Measurements from ENCODE around the gene HYAL3. TPM values are rescaled to one million over a fixed set of nuclear protein-coding genes. Genes with fewer than 3 reads are reported as not detected.

The HYAL3 gene
- total and polyA plus RNA-seq, 2 of the 13 experiments (the other 11 are each of a cell fraction or from before 2014, with no cell fraction given), result 5.5 to 10.4 TPM

- TF ChIP-seq SALL2 (CRISPR knock-in tag; IDR thresholded peaks at IDR 0.05), result peak; percentile 59; the same call in 1 of the 2 replicates
- peak; percentile 81; the same call in 1 of the 2 replicates for TF ChIP-seq GMEB1 (CRISPR knock-in tag; IDR thresholded peaks at IDR 0.05; ENCODE audit: borderline replicate concordance)
- no peak for TF ChIP-seq SOX6 (IDR thresholded peaks at IDR 0.05)
- TF ChIP-seq SOX6 (CRISPR knock-in tag; IDR thresholded peaks at IDR 0.05), result peak; percentile 46; the same call in 1 of the 2 replicates
- TF ChIP-seq NPAS2 (CRISPR knock-in tag; IDR thresholded peaks at IDR 0.05; ENCODE audit: borderline replicate concordance), result no peak
- TF ChIP-seq BCL6 (CRISPR knock-in tag; IDR thresholded peaks at IDR 0.05), result no peak
- TF ChIP-seq ZNF225 (CRISPR knock-in tag; IDR thresholded peaks at IDR 0.05), result no peak
- peak; percentile 57; the same call in 1 of the 2 replicates for TF ChIP-seq TMF1 (CRISPR knock-in tag; IDR thresholded peaks at IDR 0.05; ENCODE audit: low read depth)
- no peak; a peak in 2 of 4 replicates for TF ChIP-seq KLF16 (CRISPR knock-in tag; IDR thresholded peaks at IDR 0.05)
- no peak; the same call in 1 of the 2 replicates for TF ChIP-seq CBX5 (CRISPR knock-in tag; IDR thresholded peaks at IDR 0.05; ENCODE audit: borderline replicate concordance)
- no peak for TF ChIP-seq ZFP62 (CRISPR knock-in tag; IDR thresholded peaks at IDR 0.05)
- TF ChIP-seq CSRNP1 (CRISPR knock-in tag; IDR thresholded peaks at IDR 0.05), result no peak
- TF ChIP-seq ZNF564 (CRISPR knock-in tag; IDR thresholded peaks at IDR 0.05), result peak; percentile 63; the same call in 1 of the 2 replicates
- TF ChIP-seq LBX2 (CRISPR knock-in tag; IDR thresholded peaks at IDR 0.05; ENCODE audit: borderline replicate concordance), result no peak
- peak; percentile 83; the same call in 1 of the 2 replicates for TF ChIP-seq ZNF34 (CRISPR knock-in tag; IDR thresholded peaks at IDR 0.05; ENCODE audit: borderline replicate concordance)
- no peak for TF ChIP-seq ETS1 (CRISPR knock-in tag; IDR thresholded peaks at IDR 0.05)
- no peak for TF ChIP-seq TGIF2 (CRISPR knock-in tag; IDR thresholded peaks at IDR 0.05)
- TF ChIP-seq TFAP4 (IDR thresholded peaks at IDR 0.05; ENCODE audit: borderline replicate concordance, low read depth), result peak; percentile 92
- TF ChIP-seq NFE2 (CRISPR knock-in tag; IDR thresholded peaks at IDR 0.05), result 0 out of 2 replicates have a peak, but pooled peaks have one; percentile 32
- no peak for TF ChIP-seq ZBTB33 (CRISPR knock-in tag; IDR thresholded peaks at IDR 0.05)
- TF ChIP-seq ELF4 (CRISPR knock-in tag; IDR thresholded peaks at IDR 0.05; ENCODE audit: borderline replicate concordance), result 0 out of 2 replicates have a peak, but pooled peaks have one; percentile 53
- TF ChIP-seq ZNF720 (CRISPR knock-in tag; IDR thresholded peaks at IDR 0.05), result no peak
Measured at GRCh38 chr3:50327943-50328691, 28.9 kb upstream of the HYAL3 start, which contains the start of gene TUSC2 (continued).
